NT2/D1 (cell line): ENCODE data around the gene PRSS38.

Experiments
- SUZ12 ChIP-seq: IDR thresholded peaks from 2 replicates; pipeline ENCODE4 v1.6.1; 2011; ENCODE audit not compliant: insufficient read length, insufficient read depth; ENCODE audit errors: extremely low read depth
- YY1 ChIP-seq: IDR thresholded peaks from 2 replicates; pipeline ENCODE4 v1.6.1; 2011; ENCODE audit not compliant: insufficient read length, insufficient read depth
- ZNF274 ChIP-seq: IDR thresholded peaks from 2 replicates; pipeline ENCODE4 v1.6.1; 2011; ENCODE audit warnings: mild to moderate bottlenecking, low read depth, low read length

DNA sequence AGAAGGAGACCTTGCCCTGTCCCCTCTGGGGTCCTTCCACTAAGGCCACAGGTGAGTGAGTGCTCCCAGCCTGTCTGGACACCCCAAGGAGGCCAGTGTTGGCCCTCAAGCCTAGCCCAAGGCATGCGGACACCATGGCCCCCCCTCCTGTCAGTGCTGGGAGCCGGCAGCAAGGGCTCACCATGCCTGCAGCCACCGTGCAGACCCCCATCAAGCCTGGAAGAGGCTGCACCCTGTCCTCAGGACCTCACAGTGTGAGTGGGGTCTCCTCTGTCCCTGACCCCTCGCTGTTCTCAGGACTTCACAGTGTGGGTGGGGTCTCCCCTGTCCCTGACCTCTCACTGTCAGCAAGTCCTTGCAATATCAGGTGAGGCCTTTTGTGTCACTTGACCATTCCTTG, 33.2 kb upstream of the PRSS38 start:
- TF ChIP-seq ZNF274 (no peak), SUZ12 (no peak), YY1 (no peak)
